ENCODE results near the gene RPS19. TPM values are rescaled to one million over a fixed set of nuclear protein-coding genes. Genes with fewer than 3 reads are reported as not detected.

The RPS19 gene
- total and polyA plus RNA-seq, 10 of the 15 experiments (the other 5 are each of a cell fraction or from before 2014, with no cell fraction given): 2,615 to 5,578 (median 4,127) TPM

- 75% methylated on average over 7 of the region's 7 CpGs for WGBS (ENCODE audit: insufficient coverage, insufficient replicate concordance, low lambda C conversion rate, missing lambda C conversion rate)
- no peak for DNase-seq (ENCODE audit: low read depth, low spot score)
- Histone ChIP-seq H3K4me3 (no peak overlapping the region), H3K27ac (ENCODE audit: control insufficient read depth, insufficient read depth) (no peak overlapping the region), H3K4me1 (ENCODE audit: control insufficient read depth, insufficient read depth, low read length) (peaks cover 27% of the 10 kb centered on the region), H2AFZ (ENCODE audit: control insufficient read depth, low read depth, low read length) (no peak overlapping the region), H4K20me1 (ENCODE audit: control insufficient read depth, insufficient read depth) (no peaks in the 10 kb centered on the region), H3K9me3 (replicated peaks; ENCODE audit: control insufficient read depth, insufficient read depth, low read length) (no peaks in the 10 kb centered on the region), H3K79me2 (ENCODE audit: control insufficient read depth, insufficient read depth, low read length) (peaks cover 58% of the 10 kb centered on the region), H3K9ac (ENCODE audit: control insufficient read depth, insufficient read depth, low read length) (no peak overlapping the region), H3K4me2 (ENCODE audit: control insufficient read depth, insufficient read depth) (peak overlapping the region; percentile 97), H3K36me3 (ENCODE audit: control insufficient read depth in 2 of 2, insufficient read depth in 2 of 2, low read length in 1 of 2) (peaks cover 3 to 4% of the 10 kb centered on the region in 2 experiments; a peak in 3 of 4 replicates), H3K27me3 (replicated peaks in 1 of 2; ENCODE audit: control insufficient read depth in 2 of 2, insufficient read depth in 2 of 2, low read length in 1 of 2) (no peaks in the 10 kb centered on the region)
- TF ChIP-seq RAD51 (IDR thresholded peaks at IDR 0.05): no peak
- TF ChIP-seq ATF7 (IDR thresholded peaks at IDR 0.05; ENCODE audit: low read depth): no peak
- TF ChIP-seq NRF1 (conservative IDR thresholded peaks at IDR 0.05; ENCODE audit: low read depth, low read length): no peak
- TF ChIP-seq STAT1 (conservative IDR thresholded peaks at IDR 0.05): no peak
- TF ChIP-seq NR2F1 (conservative IDR thresholded peaks at IDR 0.05): no peak
- no peak for TF ChIP-seq MEF2B (IDR thresholded peaks at IDR 0.05; ENCODE audit: partially characterized antibody, poor library complexity, severe bottlenecking)
- TF ChIP-seq TCF12 (IDR thresholded peaks at IDR 0.05; ENCODE audit: low read depth, low read length): no peak
- no peak for TF ChIP-seq MXI1 (IDR thresholded peaks at IDR 0.05; ENCODE audit: low read depth, low read length)
- TF ChIP-seq, protein P1, sequence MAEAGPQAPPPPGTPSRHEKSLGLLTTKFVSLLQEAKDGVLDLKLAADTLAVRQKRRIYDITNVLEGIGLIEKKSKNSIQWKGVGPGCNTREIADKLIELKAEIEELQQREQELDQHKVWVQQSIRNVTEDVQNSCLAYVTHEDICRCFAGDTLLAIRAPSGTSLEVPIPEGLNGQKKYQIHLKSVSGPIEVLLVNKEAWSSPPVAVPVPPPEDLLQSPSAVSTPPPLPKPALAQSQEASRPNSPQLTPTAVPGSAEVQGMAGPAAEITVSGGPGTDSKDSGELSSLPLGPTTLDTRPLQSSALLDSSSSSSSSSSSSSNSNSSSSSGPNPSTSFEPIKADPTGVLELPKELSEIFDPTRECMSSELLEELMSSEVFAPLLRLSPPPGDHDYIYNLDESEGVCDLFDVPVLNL (IDR thresholded peaks at IDR 0.05; ENCODE audit: low read depth, low read length): no peak
- TF ChIP-seq, protein P2, sequence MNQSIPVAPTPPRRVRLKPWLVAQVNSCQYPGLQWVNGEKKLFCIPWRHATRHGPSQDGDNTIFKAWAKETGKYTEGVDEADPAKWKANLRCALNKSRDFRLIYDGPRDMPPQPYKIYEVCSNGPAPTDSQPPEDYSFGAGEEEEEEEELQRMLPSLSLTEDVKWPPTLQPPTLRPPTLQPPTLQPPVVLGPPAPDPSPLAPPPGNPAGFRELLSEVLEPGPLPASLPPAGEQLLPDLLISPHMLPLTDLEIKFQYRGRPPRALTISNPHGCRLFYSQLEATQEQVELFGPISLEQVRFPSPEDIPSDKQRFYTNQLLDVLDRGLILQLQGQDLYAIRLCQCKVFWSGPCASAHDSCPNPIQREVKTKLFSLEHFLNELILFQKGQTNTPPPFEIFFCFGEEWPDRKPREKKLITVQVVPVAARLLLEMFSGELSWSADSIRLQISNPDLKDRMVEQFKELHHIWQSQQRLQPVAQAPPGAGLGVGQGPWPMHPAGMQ (IDR thresholded peaks at IDR 0.05; ENCODE audit: borderline replicate concordance): no peak
- no peak for TF ChIP-seq SPI1 (IDR thresholded peaks at IDR 0.05; ENCODE audit: borderline replicate concordance, insufficient read depth, low read depth, low read length)
- TF ChIP-seq NR2C2 (IDR thresholded peaks at IDR 0.05; ENCODE audit: borderline replicate concordance, control insufficient read depth, insufficient read length, low read depth): no peak
- TF ChIP-seq, protein P3, sequence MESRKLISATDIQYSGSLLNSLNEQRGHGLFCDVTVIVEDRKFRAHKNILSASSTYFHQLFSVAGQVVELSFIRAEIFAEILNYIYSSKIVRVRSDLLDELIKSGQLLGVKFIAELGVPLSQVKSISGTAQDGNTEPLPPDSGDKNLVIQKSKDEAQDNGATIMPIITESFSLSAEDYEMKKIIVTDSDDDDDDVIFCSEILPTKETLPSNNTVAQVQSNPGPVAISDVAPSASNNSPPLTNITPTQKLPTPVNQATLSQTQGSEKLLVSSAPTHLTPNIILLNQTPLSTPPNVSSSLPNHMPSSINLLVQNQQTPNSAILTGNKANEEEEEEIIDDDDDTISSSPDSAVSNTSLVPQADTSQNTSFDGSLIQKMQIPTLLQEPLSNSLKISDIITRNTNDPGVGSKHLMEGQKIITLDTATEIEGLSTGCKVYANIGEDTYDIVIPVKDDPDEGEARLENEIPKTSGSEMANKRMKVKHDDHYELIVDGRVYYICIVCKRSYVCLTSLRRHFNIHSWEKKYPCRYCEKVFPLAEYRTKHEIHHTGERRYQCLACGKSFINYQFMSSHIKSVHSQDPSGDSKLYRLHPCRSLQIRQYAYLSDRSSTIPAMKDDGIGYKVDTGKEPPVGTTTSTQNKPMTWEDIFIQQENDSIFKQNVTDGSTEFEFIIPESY (IDR thresholded peaks at IDR 0.05): no peak
- no peak for TF ChIP-seq HCFC1 (IDR thresholded peaks at IDR 0.05; ENCODE audit: low read length)
- TF ChIP-seq TCF3 (IDR thresholded peaks at IDR 0.05; ENCODE audit: borderline replicate concordance, insufficient read depth, low read depth, low read length): no peak
- no peak for TF ChIP-seq RELA (IDR thresholded peaks at IDR 0.05; ENCODE audit: borderline replicate concordance, partially characterized antibody)
- TF ChIP-seq BCLAF1 (IDR thresholded peaks at IDR 0.05): no peak
- no peak for TF ChIP-seq IKZF2 (IDR thresholded peaks at IDR 0.05)
- POLR2A ChIA-PET: no interaction called here
- SMC1A ChIA-PET (ENCODE audit: uncharacterized antibody, unreplicated experiment): no interaction called here
- CTCF ChIA-PET: no interaction called here
- in situ Hi-C loops (cut with MboI): no loop called here
- no peak for FAIRE-seq
- ATAC-seq: no peak
- RAD21 ChIA-PET (ENCODE audit: unreplicated experiment): no interaction called here
- intact Hi-C loops (cut with micrococcal nuclease; ENCODE audit: unreplicated experiment): no loop called here
- BruUV-seq (replicated peaks): no TSS peak
Measured at GRCh38 chr19:41879670-41880328, 19.7 kb downstream of the RPS19 start.

All from GM12878 (cell line).